SU-DHL-6 (cell line): ENCODE measurements around the gene ZFYVE19.

Experiments
- H2AFZ ChIP-seq: fragments of 200-600 bp; sonication (generic); 2 replicates; pipeline ENCODE4 v1.6.1; 2014; ENCODE audit warnings: low read depth, mild to moderate bottlenecking, moderate library complexity, mixed read lengths, antibody characterized with exemption, low read length; ENCODE audit not compliant: severe bottlenecking
- H3F3A ChIP-seq: fragments of 200-600 bp; shearing (Covaris generic); 2 replicates; pipeline ENCODE4 v1.6.0; 2016; ENCODE audit warnings: antibody characterized with exemption, mild to moderate bottlenecking; ENCODE audit not compliant: insufficient read depth
- H3K27ac ChIP-seq: fragments of 200-600 bp; sonication (generic); 2 replicates; pipeline ENCODE4 v1.5.1; 2016; ENCODE audit warnings: low read depth, mild to moderate bottlenecking, low read length, moderate library complexity, mixed read lengths
- H3K27me3 ChIP-seq: fragments of 200-600 bp; sonication (generic), shearing (Covaris generic); 2 replicates; pipeline ENCODE4 v1.6.0; 2014; ENCODE audit warnings: mild to moderate bottlenecking, low read length
- H3K36me3 ChIP-seq: fragments of 200-600 bp; sonication (generic); 2 replicates; pipeline ENCODE4 v1.6.1; 2014; ENCODE audit warnings: mild to moderate bottlenecking, low read length, mixed read lengths
- H3K4me2 ChIP-seq: fragments of 300-600, 200-600 bp; shearing (Covaris generic), sonication (generic); 2 replicates; pipeline ENCODE4 v1.6.0; 2014; ENCODE audit warnings: low read length, low read depth, mild to moderate bottlenecking; ENCODE audit not compliant: poor library complexity, severe bottlenecking
- H3K4me3 ChIP-seq: fragments of 200-600 bp; sonication (generic); 2 replicates; pipeline ENCODE4 v1.5.1; 2014; ENCODE audit warnings: antibody characterized with exemption, low read length, mild to moderate bottlenecking, mixed read lengths; ENCODE audit not compliant: insufficient read depth, poor library complexity, severe bottlenecking
- H3K79me2 ChIP-seq: fragments of 200-600 bp; sonication (generic); 2 replicates; pipeline ENCODE4 v1.6.1; 2014; ENCODE audit warnings: mild to moderate bottlenecking, low read length, moderate library complexity; ENCODE audit not compliant: insufficient read depth
- H3K9ac ChIP-seq: fragments of 200-600 bp; sonication (generic); 2 replicates; pipeline ENCODE4 v1.7.0; 2014; ENCODE audit warnings: mild to moderate bottlenecking, low read length
- H3K9me2 ChIP-seq: fragments of 200-600 bp; sonication (generic); replicated peaks from 2 replicates; pipeline ENCODE4 v1.6.1; 2014; ENCODE audit warnings: low read length; ENCODE audit not compliant: insufficient read depth
- H3K9me3 ChIP-seq: fragments of 200-600 bp; sonication (generic); 2 replicates; pipeline ENCODE4 v1.6.1; 2014; ENCODE audit warnings: low read length, mixed read lengths; ENCODE audit not compliant: insufficient read depth
- H4K20me1 ChIP-seq: fragments of 200-600 bp; sonication (generic); 2 replicates; pipeline ENCODE4 v1.6.1; 2014; ENCODE audit warnings: low read depth, mild to moderate bottlenecking, antibody characterized with exemption, low read length, moderate library complexity, mixed read lengths
- CTCF ChIP-seq: fragments of 200-600 bp; sonication (generic); IDR thresholded peaks from one replicate; pipeline ENCODE4 v1.5.1; 2017; ENCODE audit warnings: antibody characterized with exemption, mild to moderate bottlenecking, low read length, moderate library complexity; ENCODE audit not compliant: insufficient read depth, poor library complexity, severe bottlenecking
- EZH2phosphoT487 ChIP-seq: fragments of 200-600 bp; sonication (generic), shearing (Covaris generic); conservative IDR thresholded peaks from 2 replicates; pipeline ENCODE4 v1.6.1; 2018; ENCODE audit warnings: mild to moderate bottlenecking, antibody characterized with exemption, low read length, moderate library complexity, mixed read lengths

The ZFYVE19 gene

GRCh38 chr15:40769274-40770146 lies 37.4 kb upstream of the ZFYVE19 start, which contains the start of gene C15orf62:
Gene C15orf62 (plus strand): TSS chr15:40769980. CDS start chr15:40770496, 516 bp downstream.
- Histone ChIP-seq H3K79me2 (no peaks in the 10 kb centered on the region), H3K4me2 (peak within 1 kb of the TSS; percentile 62), H3F3A (peaks cover 45% of the 10 kb centered on the region), H4K20me1 (no peaks in the 10 kb centered on the region), H3K9ac (peak within 1 kb of the TSS; percentile 59), H3K9me2 (no peaks in the 10 kb centered on the region), H3K27ac (peak within 1 kb of the TSS; percentile 97), H3K27me3 (no peaks in the 10 kb centered on the region), H2AFZ (peak within 1 kb of the TSS; percentile 6), H3K9me3 (no peaks in the 10 kb centered on the region), H3K36me3 (no peaks in the 10 kb centered on the region), H3K4me3 (peak within 1 kb of the TSS; percentile 21)
- no peak for TF ChIP-seq EZH2phosphoT487
- TF ChIP-seq CTCF: no peak

DNA sequence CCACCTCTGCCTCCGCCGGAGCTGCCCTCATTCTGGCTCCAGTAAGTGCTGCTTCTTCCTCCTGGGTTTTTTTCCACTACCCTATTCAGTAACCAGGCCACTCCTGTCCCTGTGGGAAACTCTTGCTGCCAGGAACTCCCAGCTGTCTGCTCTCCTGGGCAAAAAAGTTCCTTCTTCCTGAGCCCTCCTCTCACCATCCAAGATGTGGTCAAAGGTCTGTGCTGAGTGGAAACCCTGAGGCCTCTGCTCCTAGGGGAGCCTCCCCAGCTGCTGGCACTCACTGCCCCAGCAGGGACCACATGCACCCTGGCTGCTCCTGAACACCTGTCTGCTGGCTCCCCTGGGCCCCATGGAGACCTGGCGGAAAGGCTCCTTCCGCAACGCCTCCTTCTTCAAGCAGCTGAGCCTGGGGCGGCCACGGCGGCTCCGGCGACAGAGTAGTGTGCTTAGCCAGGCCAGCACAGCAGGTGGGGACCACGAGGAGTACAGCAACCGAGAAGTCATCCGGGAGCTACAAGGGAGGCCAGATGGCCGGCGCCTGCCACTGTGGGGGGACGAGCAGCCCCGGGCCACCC lies 36.7 kb upstream of the ZFYVE19 start:
- Histone ChIP-seq H3K27ac (peak overlapping the region; percentile 97), H3K9ac (peak overlapping the region; percentile 59), H3K4me2 (peak overlapping the region; percentile 62), H3K9me3 (no peaks in the 10 kb centered on the region), H4K20me1 (no peaks in the 10 kb centered on the region), H3K9me2 (no peaks in the 10 kb centered on the region), H3K36me3 (no peaks in the 10 kb centered on the region), H3K79me2 (no peaks in the 10 kb centered on the region), H3F3A (peaks cover 37% of the 10 kb centered on the region), H3K4me3 (peak overlapping the region; percentile 17), H3K27me3 (no peaks in the 10 kb centered on the region), H2AFZ (no peak overlapping the region)
- TF ChIP-seq CTCF (no peak), EZH2phosphoT487 (no peak)

- peak overlapping the region; percentile 59; the same call in 1 of the 2 replicates for H3K9ac ChIP-seq
- H3K4me2 ChIP-seq: no peak overlapping the region
- TF ChIP-seq CTCF (no peak), EZH2phosphoT487 (no peak)
- H2AFZ ChIP-seq: no peak overlapping the region
- H3K27me3 ChIP-seq: no peaks in the 10 kb centered on the region
- H3K9me2 ChIP-seq: no peaks in the 10 kb centered on the region
- no peaks in the 10 kb centered on the region for H3K36me3 ChIP-seq
- no peaks in the 10 kb centered on the region for H3K9me3 ChIP-seq
- no peak overlapping the region for H3K4me3 ChIP-seq
- peaks cover 29% of the 10 kb centered on the region for H3F3A ChIP-seq
- H4K20me1 ChIP-seq: no peaks in the 10 kb centered on the region
- peak overlapping the region; percentile 97 for H3K27ac ChIP-seq
- H3K79me2 ChIP-seq: no peaks in the 10 kb centered on the region
Measured at GRCh38 chr15:40771242-40771641, 35.6 kb upstream of the ZFYVE19 start.
